Lower lobe of right lung (tissue), 2 donors: Measurements from ENCODE around the gene NEDD4L. TPM values are rescaled to one million over a fixed set of nuclear protein-coding genes. Genes with fewer than 3 reads are reported as not detected.

Source experiments
- ATAC-seq, 2 donors: fragments of 200-7000 bp; cut with Tn5 transposase; one replicate each; pipeline ENCODE4 v1.9.1; 2020 to 2022; ENCODE audit warnings: mild to moderate bottlenecking in 2 of 2, moderate library complexity in 2 of 2
- DNase-seq: peaks from one replicate; pipeline ENCODE4 v3.0.0-alpha.2; 2020
- H3K27ac ChIP-seq: fragments of 200-600 bp; one replicate; pipeline ENCODE4 v1.8.0; 2022
- H3K27me3 ChIP-seq: fragments of 200-600 bp; one replicate; pipeline ENCODE4 v1.8.0; 2022; ENCODE audit warnings: low read depth
- H3K36me3 ChIP-seq: fragments of 200-600 bp; one replicate; pipeline ENCODE4 v1.8.0; 2022; ENCODE audit warnings: mild to moderate bottlenecking
- H3K4me1 ChIP-seq: fragments of 200-600 bp; one replicate; pipeline ENCODE4 v1.8.0; 2022
- H3K4me3 ChIP-seq: fragments of 200-600 bp; one replicate; pipeline ENCODE4 v1.8.0; 2022; ENCODE audit warnings: mild to moderate bottlenecking
- H3K9me3 ChIP-seq: fragments of 200-600 bp; one replicate; pipeline ENCODE4 v1.8.0; 2022
- CTCF ChIP-seq: fragments of 200-600 bp; IDR thresholded peaks from one replicate; pipeline ENCODE4 v1.8.0; 2022; ENCODE audit warnings: antibody characterized with exemption, mild to moderate bottlenecking
- intact Hi-C: fragments of 100-400 bp; cut with DNase I; formaldehyde crosslinking; loops from one replicate; pipeline ENCODE4 v1.11.0; 2022
- total RNA-seq: library from RNA; stranded (reverse); fragmentation: NEBNext Ultra II Directional; extraction: Animal tissue kit (Norgen Biotek cat#: 25700); gene quantifications from one replicate; pipeline ENCODE4 v1.2.1, GENCODE V29; 2021
- donor health status: DM: no; HTN: yes; CAD: no; lungs with severe emphysema.

Gene NEDD4L
- total RNA-seq, 1 donor from 2014 or later = 203 TPM

- H3K27ac ChIP-seq = peak overlapping the region; percentile 64
Measured at GRCh38 chr18:58362027-58362575, 318.1 kb downstream of the NEDD4L start.

GRCh38 chr18:58362829-58363271, 318.8 kb downstream of the NEDD4L start:
- peak overlapping the region; percentile 64 for H3K27ac ChIP-seq
- intact Hi-C loops = no loop called here
- no peak for ATAC-seq
- DNase-seq = no peak
- no peak overlapping the region for H3K4me3 ChIP-seq
- peaks cover 43% of the 10 kb centered on the region for H3K36me3 ChIP-seq
- peaks cover 19% of the 10 kb centered on the region for H3K4me1 ChIP-seq
- no peaks in the 10 kb centered on the region for H3K27me3 ChIP-seq
- no peaks in the 10 kb centered on the region for H3K9me3 ChIP-seq
- no peak for TF ChIP-seq CTCF

More at GRCh38 chr18:58362027-58362575, 318.1 kb downstream of the NEDD4L start:
- DNase-seq (no peak), ATAC-seq (peak; percentile 91 to 92)
- peaks cover 40% of the 10 kb centered on the region for H3K36me3 ChIP-seq
- no peak overlapping the region for H3K4me3 ChIP-seq
- intact Hi-C loops = no loop called here
- TF ChIP-seq CTCF = no peak
- H3K9me3 ChIP-seq = no peaks in the 10 kb centered on the region
- H3K27me3 ChIP-seq = no peaks in the 10 kb centered on the region
- H3K4me1 ChIP-seq = peaks cover 19% of the 10 kb centered on the region

- H3K36me3 ChIP-seq = peaks cover 50% of the 10 kb centered on the region
- no peaks in the 10 kb centered on the region for H3K9me3 ChIP-seq
- TF ChIP-seq CTCF = no peak
- H3K4me1 ChIP-seq = peaks cover 19% of the 10 kb centered on the region
- no peak overlapping the region for H3K4me3 ChIP-seq
- no peak overlapping the region for H3K27ac ChIP-seq
- DNase-seq (no peak), ATAC-seq (no peak)
- intact Hi-C loops = no loop called here
- no peaks in the 10 kb centered on the region for H3K27me3 ChIP-seq
Measured at GRCh38 chr18:58363767-58364540, 319.9 kb downstream of the NEDD4L start.

- intact Hi-C loops = no loop called here
- no peak for TF ChIP-seq CTCF
- no peak overlapping the region for H3K27ac ChIP-seq
- H3K4me1 ChIP-seq = peaks cover 19% of the 10 kb centered on the region
- H3K36me3 ChIP-seq = peaks cover 59% of the 10 kb centered on the region
- no peaks in the 10 kb centered on the region for H3K27me3 ChIP-seq
- no peaks in the 10 kb centered on the region for H3K9me3 ChIP-seq
- DNase-seq (no peak), ATAC-seq (no peak)
- H3K4me3 ChIP-seq = no peak overlapping the region
Measured at GRCh38 chr18:58364876-58365528, 321.0 kb downstream of the NEDD4L start.

GRCh38 chr18:58367425-58368140, 323.6 kb downstream of the NEDD4L start:
- intact Hi-C loops = no loop called here
- ATAC-seq = no peak

More at GRCh38 chr18:58367425-58368140, 323.6 kb downstream of the NEDD4L start:
- H3K36me3 ChIP-seq = peaks cover 85% of the 10 kb centered on the region
- peaks cover 4% of the 10 kb centered on the region for H3K4me1 ChIP-seq
- H3K27ac ChIP-seq = no peak overlapping the region
- TF ChIP-seq CTCF = no peak
- H3K9me3 ChIP-seq = no peaks in the 10 kb centered on the region
- H3K4me3 ChIP-seq = no peak overlapping the region
- no peak for DNase-seq
- H3K27me3 ChIP-seq = no peaks in the 10 kb centered on the region
